HepG2 (cell line): ENCODE results near the gene HRC. TPM values are rescaled to one million over a fixed set of nuclear protein-coding genes. Genes with fewer than 3 reads are reported as not detected.
A peak's percentile ranks its signal among the peaks of the same experiment; 100 is the strongest.

Experiments used
- ARNTL ChIP-seq: sonication (generic); formaldehyde crosslinking; IDR thresholded peaks from 2 replicates; pipeline ENCODE4 v1.4.0; 2020; ENCODE audit warnings: mild to moderate bottlenecking, missing genetic modification reagents
- ATF2 ChIP-seq: sonication (generic); formaldehyde crosslinking; IDR thresholded peaks from 2 replicates; pipeline ENCODE4 v1.4.0; 2020; ENCODE audit warnings: missing genetic modification reagents
- BHLHE40 ChIP-seq: IDR thresholded peaks from 2 replicates; pipeline ENCODE4 v1.6.1; 2011; ENCODE audit warnings: low read length, improper control_type of control experiment
- BORCS8-MEF2B ChIP-seq: sonication (generic); formaldehyde crosslinking; IDR thresholded peaks from 2 replicates; pipeline ENCODE4 v1.8.0; 2022; ENCODE audit warnings: mild to moderate bottlenecking, missing genetic modification reagents
- FOXJ3 ChIP-seq: sonication (generic); formaldehyde crosslinking; IDR thresholded peaks from 2 replicates; pipeline ENCODE4 v1.4.0; 2020; ENCODE audit warnings: missing genetic modification reagents, mild to moderate bottlenecking, borderline replicate concordance
- FOXK1 ChIP-seq: sonication (generic); formaldehyde crosslinking; IDR thresholded peaks from 2 replicates; pipeline ENCODE4 v1.4.0; 2020; ENCODE audit warnings: low read depth, missing genetic modification reagents, borderline replicate concordance
- GATAD1 ChIP-seq: IDR thresholded peaks from 2 replicates; pipeline ENCODE4 v1.6.1; 2016; ENCODE audit warnings: missing genetic modification reagents, missing compliant biosample characterization
- GLI4 ChIP-seq: sonication (generic); formaldehyde crosslinking; IDR thresholded peaks from 2 replicates; pipeline ENCODE4 v1.5.1; 2020; ENCODE audit warnings: missing genetic modification reagents, mild to moderate bottlenecking, moderate library complexity, borderline replicate concordance
- HNRNPLL ChIP-seq: fragments of 200-400 bp; formaldehyde crosslinking; IDR thresholded peaks from 2 replicates; pipeline ENCODE4 v1.6.1; 2017; ENCODE audit warnings: mild to moderate bottlenecking, low read depth, low read length; ENCODE audit not compliant: poor library complexity, severe bottlenecking
- KAT2B ChIP-seq: fragments of 150-350 bp; IDR thresholded peaks from 2 replicates; pipeline ENCODE4 v1.6.1; 2014; ENCODE audit warnings: low read depth, low read length, borderline replicate concordance
- KDM1A ChIP-seq: IDR thresholded peaks from 2 replicates; pipeline ENCODE4 v1.6.1; 2016; ENCODE audit warnings: missing compliant biosample characterization
- KDM5A ChIP-seq: fragments of 200-600 bp; sonication (generic); IDR thresholded peaks from 2 replicates; pipeline ENCODE4 v1.7.0; 2018; ENCODE audit warnings: antibody characterized with exemption, mild to moderate bottlenecking, low read length, borderline replicate concordance
- MXD1 ChIP-seq: sonication (generic); formaldehyde crosslinking; IDR thresholded peaks from 2 replicates; pipeline ENCODE4 v1.4.0; 2020; ENCODE audit warnings: mild to moderate bottlenecking, missing genetic modification reagents
- PHF20 ChIP-seq: sonication (generic); formaldehyde crosslinking; IDR thresholded peaks from 2 replicates; pipeline ENCODE4 v1.5.0; 2020; ENCODE audit warnings: mild to moderate bottlenecking, missing genetic modification reagents
- SIN3A ChIP-seq: IDR thresholded peaks from 2 replicates; pipeline ENCODE4 v1.6.1; 2011; ENCODE audit warnings: low read depth, mild to moderate bottlenecking, control low read depth, low read length, borderline replicate concordance
- SOX5 ChIP-seq: IDR thresholded peaks from 2 replicates; pipeline ENCODE4 v1.6.1; 2016; ENCODE audit warnings: borderline replicate concordance
- SRY ChIP-seq: sonication (generic); formaldehyde crosslinking; IDR thresholded peaks from 2 replicates; pipeline ENCODE4 v1.8.0; 2022; ENCODE audit warnings: mild to moderate bottlenecking, missing genetic modification reagents
- TFDP2 ChIP-seq: sonication (generic); formaldehyde crosslinking; IDR thresholded peaks from 2 replicates; pipeline ENCODE4 v1.4.0; 2020; ENCODE audit warnings: missing genetic modification reagents
- ZHX1 ChIP-seq: sonication (generic); formaldehyde crosslinking; IDR thresholded peaks from 2 replicates; pipeline ENCODE4 v1.8.1; 2022; ENCODE audit warnings: low read depth, mild to moderate bottlenecking, missing genetic modification reagents
- ZNF234 ChIP-seq: sonication (generic); formaldehyde crosslinking; conservative IDR thresholded peaks from 2 replicates; pipeline ENCODE4 v1.5.1; 2020; ENCODE audit warnings: mild to moderate bottlenecking, missing genetic modification reagents
- ZNF547 ChIP-seq: sonication (generic); formaldehyde crosslinking; IDR thresholded peaks from 2 replicates; pipeline ENCODE4 v1.5.1; 2020; ENCODE audit warnings: mild to moderate bottlenecking, missing genetic modification reagents
- ZNF619 ChIP-seq: sonication (generic); formaldehyde crosslinking; IDR thresholded peaks from 2 replicates; pipeline ENCODE4 v1.4.0; 2020; ENCODE audit warnings: mild to moderate bottlenecking, missing genetic modification reagents
- ZNF776 ChIP-seq: sonication (generic); formaldehyde crosslinking; IDR thresholded peaks from 2 replicates; pipeline ENCODE4 v1.4.0; 2020; ENCODE audit warnings: mild to moderate bottlenecking, missing genetic modification reagents
- ZSCAN31 ChIP-seq: sonication (generic); formaldehyde crosslinking; IDR thresholded peaks from 2 replicates; pipeline ENCODE4 v1.5.0; 2020; ENCODE audit warnings: low read depth, mild to moderate bottlenecking, missing genetic modification reagents
- polyA plus RNA-seq, 8 experiments: library from polyadenylated mRNA; depleted of rRNA in 3 of 8; stranded (reverse) in 7 of 8; unstranded in 1 of 8; fragments of >200 nt; fragmentation: Illumina TruSeq in 4 of 8; extraction: Trizol in 4 of 8; gene quantifications; 2 replicates each; pipeline versions ENCODE4 v1.2.1 to v1.2.3, GENCODE V29; 2011 to 2016; ENCODE audit warnings: low read depth in 4 of 8, missing spikeins in 1 of 8, mixed read lengths in 1 of 8; ENCODE audit not compliant: insufficient read depth in 1 of 8
- total RNA-seq, 5 experiments: library from RNA; depleted of rRNA; stranded (reverse); fragments of >200 nt; fragmentation: Illumina TruSeq; extraction: Trizol; gene quantifications; 2 replicates each; pipeline ENCODE4 v1.2.3, GENCODE V29; 2016; ENCODE audit warnings: low read depth in 1 of 5

HRC gene
- total and polyA plus RNA-seq, 2 of the 13 experiments (the other 11 are each of a cell fraction or from before 2014, with no cell fraction given) = 3.6 to 15.4 TPM

GRCh38 chr19:49150106-49150943 is 4.9 kb downstream of the HRC start (continued):
- TF ChIP-seq ZNF619 (CRISPR knock-in tag) (no peak; the same call in 1 of the 2 replicates), BORCS8-MEF2B (CRISPR knock-in tag) (0 out of 2 replicates have a peak, but pooled peaks have one; percentile 14), ATF2 (CRISPR knock-in tag) (no peak; the same call in 1 of the 2 replicates), KAT2B (no peak), BHLHE40 (peak; percentile 92), MXD1 (CRISPR knock-in tag) (no peak), ZHX1 (CRISPR knock-in tag) (peak; percentile 83; the same call in 1 of the 2 replicates), FOXJ3 (CRISPR knock-in tag) (0 out of 2 replicates have a peak, but pooled peaks have one; percentile 38), GLI4 (CRISPR knock-in tag) (peak; percentile 8; the same call in 1 of the 2 replicates), TFDP2 (CRISPR knock-in tag) (peak; percentile 77), ZNF547 (CRISPR knock-in tag) (peak; percentile 82), SRY (CRISPR knock-in tag) (peak; percentile 71), ARNTL (CRISPR knock-in tag) (0 out of 2 replicates have a peak, but pooled peaks have one; percentile 37), FOXK1 (CRISPR knock-in tag) (0 out of 2 replicates have a peak, but pooled peaks have one; percentile 7), PHF20 (CRISPR knock-in tag) (peak; percentile 56), ZNF234 (CRISPR knock-in tag) (peak; percentile 66; the same call in 1 of the 2 replicates), SIN3A (0 out of 2 replicates have a peak, but pooled peaks have one; percentile 24), KDM1A (CRISPR knock-in tag) (no peak), KDM5A (0 out of 2 replicates have a peak, but pooled peaks have one; percentile 0), ZNF776 (CRISPR knock-in tag) (peak; percentile 61; the same call in 1 of the 2 replicates), GATAD1 (CRISPR knock-in tag) (peak; percentile 43; the same call in 1 of the 2 replicates), ZSCAN31 (CRISPR knock-in tag) (peak; percentile 74; the same call in 1 of the 2 replicates), SOX5 (no peak; the same call in 1 of the 2 replicates), HNRNPLL (peak; percentile 37)
